OCI-LY3 (cell line): Measurements from ENCODE around the gene VTI1A.

ENCODE experiments used
- EZH2phosphoT487 ChIP-seq: fragments of 200-600 bp; shearing (Covaris generic); IDR thresholded peaks from 2 replicates; pipeline ENCODE4 v1.6.1; 2018; ENCODE audit warnings: antibody characterized with exemption, mixed run types, low read depth
- TF ChIP-seq, protein P1 (sequence below): fragments of 200-600, 300-600 bp; sonication (generic); IDR thresholded peaks from 2 replicates; pipeline ENCODE4 v1.5.1; 2014; ENCODE audit warnings: antibody characterized with exemption, low read length, low read depth

- TF ChIP-seq, protein P1, sequence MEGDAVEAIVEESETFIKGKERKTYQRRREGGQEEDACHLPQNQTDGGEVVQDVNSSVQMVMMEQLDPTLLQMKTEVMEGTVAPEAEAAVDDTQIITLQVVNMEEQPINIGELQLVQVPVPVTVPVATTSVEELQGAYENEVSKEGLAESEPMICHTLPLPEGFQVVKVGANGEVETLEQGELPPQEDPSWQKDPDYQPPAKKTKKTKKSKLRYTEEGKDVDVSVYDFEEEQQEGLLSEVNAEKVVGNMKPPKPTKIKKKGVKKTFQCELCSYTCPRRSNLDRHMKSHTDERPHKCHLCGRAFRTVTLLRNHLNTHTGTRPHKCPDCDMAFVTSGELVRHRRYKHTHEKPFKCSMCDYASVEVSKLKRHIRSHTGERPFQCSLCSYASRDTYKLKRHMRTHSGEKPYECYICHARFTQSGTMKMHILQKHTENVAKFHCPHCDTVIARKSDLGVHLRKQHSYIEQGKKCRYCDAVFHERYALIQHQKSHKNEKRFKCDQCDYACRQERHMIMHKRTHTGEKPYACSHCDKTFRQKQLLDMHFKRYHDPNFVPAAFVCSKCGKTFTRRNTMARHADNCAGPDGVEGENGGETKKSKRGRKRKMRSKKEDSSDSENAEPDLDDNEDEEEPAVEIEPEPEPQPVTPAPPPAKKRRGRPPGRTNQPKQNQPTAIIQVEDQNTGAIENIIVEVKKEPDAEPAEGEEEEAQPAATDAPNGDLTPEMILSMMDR, result no peak
- TF ChIP-seq EZH2phosphoT487, result no peak
Observed at GRCh38 chr10:112844681-112845544, 397.9 kb downstream of the VTI1A start.
